ENCODE measurements around the gene PCLO. TPM values are rescaled to one million over a fixed set of nuclear protein-coding genes. Genes with fewer than 3 reads are reported as not detected.

Gene PCLO
- total and polyA plus RNA-seq, 2 of the 4 experiments (the other 2 are of a cell fraction), result under 0.01 to 0.05 TPM

DNA sequence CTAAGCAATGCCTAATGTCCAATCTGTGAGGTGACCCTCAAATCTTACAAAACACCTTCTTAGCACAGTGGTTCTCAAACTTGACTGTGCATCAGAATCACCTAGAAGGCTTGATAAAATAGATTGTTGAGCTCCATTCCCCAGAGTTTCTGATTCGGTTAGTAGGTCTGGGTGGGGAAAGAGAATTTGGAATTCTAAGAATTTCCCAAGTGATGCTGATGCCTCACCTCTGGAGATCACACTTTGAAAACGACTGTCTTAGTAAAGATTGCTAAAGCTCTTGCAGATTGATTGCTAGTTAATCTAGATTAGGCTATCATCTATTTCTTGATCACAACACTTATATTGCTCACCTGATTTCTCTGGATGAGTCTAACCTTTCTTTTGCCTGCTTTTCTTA lies 126.6 kb downstream of the PCLO start:
- no peak for DNase-seq
- Histone ChIP-seq H2BK120ac (ENCODE audit: low read depth, low read length) (no peak overlapping the region), H4K8ac (ENCODE audit: low read depth in 2 of 2, low read length in 2 of 2) (no peak overlapping the region), H3K27ac (ENCODE audit: insufficient read depth, low read length) (no peak overlapping the region), H3K4me2 (ENCODE audit: low read depth, low read length) (no peak overlapping the region), H3K4me1 (ENCODE audit: control insufficient read depth, insufficient read depth, low read length) (no peaks in the 10 kb centered on the region), H2AK5ac (ENCODE audit: low read depth, low read length) (no peak overlapping the region), H2AFZ (replicated peaks; ENCODE audit: low read length, poor library complexity) (no peak overlapping the region), H3K4ac (ENCODE audit: low read depth, low read length) (no peak overlapping the region), H4K5ac (ENCODE audit: low read depth, low read length) (no peak overlapping the region), H2BK15ac (ENCODE audit: low read depth, low read length) (no peak overlapping the region), H3K23ac (ENCODE audit: low read depth, low read length) (no peak overlapping the region), H4K91ac (ENCODE audit: insufficient read depth, low read depth, low read length) (no peak overlapping the region), H3K9ac (ENCODE audit: low read depth, low read length) (no peak overlapping the region), H3K14ac (replicated peaks; ENCODE audit: low read depth, low read length) (no peak overlapping the region), H3K27me3 (ENCODE audit: control insufficient read depth, insufficient read depth, low read length) (no peaks in the 10 kb centered on the region), H4K20me1 (ENCODE audit: insufficient read depth, low read length) (no peaks in the 10 kb centered on the region), H2BK20ac (ENCODE audit: low read depth, low read length) (no peak overlapping the region), H3K4me3 (ENCODE audit: insufficient read depth, low read depth, low read length) (no peak overlapping the region), H3K79me1 (ENCODE audit: low read depth in 1 of 2, low read length in 2 of 2) (no peaks in the 10 kb centered on the region), H3K9me1 (ENCODE audit: insufficient read depth, low read length) (no peaks in the 10 kb centered on the region), H3K9me3 (ENCODE audit: control insufficient read depth, insufficient read depth, low read length) (no peaks in the 10 kb centered on the region), H2AK9ac (replicated peaks; ENCODE audit: low read depth, low read length, poor library complexity) (no peak overlapping the region), H3K18ac (ENCODE audit: low read depth, low read length) (no peak overlapping the region), H3K56ac (ENCODE audit: extremely low read depth, insufficient read depth, low read length) (no peak overlapping the region), H3K36me3 (ENCODE audit: control insufficient read depth, insufficient read depth, low read length) (no peaks in the 10 kb centered on the region), H2BK5ac (ENCODE audit: low read depth, low read length, poor library complexity, severe bottlenecking) (no peak overlapping the region)
- TF ChIP-seq, protein P1, sequence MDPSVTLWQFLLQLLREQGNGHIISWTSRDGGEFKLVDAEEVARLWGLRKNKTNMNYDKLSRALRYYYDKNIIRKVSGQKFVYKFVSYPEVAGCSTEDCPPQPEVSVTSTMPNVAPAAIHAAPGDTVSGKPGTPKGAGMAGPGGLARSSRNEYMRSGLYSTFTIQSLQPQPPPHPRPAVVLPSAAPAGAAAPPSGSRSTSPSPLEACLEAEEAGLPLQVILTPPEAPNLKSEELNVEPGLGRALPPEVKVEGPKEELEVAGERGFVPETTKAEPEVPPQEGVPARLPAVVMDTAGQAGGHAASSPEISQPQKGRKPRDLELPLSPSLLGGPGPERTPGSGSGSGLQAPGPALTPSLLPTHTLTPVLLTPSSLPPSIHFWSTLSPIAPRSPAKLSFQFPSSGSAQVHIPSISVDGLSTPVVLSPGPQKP (IDR thresholded peaks at IDR 0.05; ENCODE audit: borderline replicate concordance, low read depth, low read length), result no peak
- TF ChIP-seq MXI1 (IDR thresholded peaks at IDR 0.05; ENCODE audit: borderline replicate concordance, low read depth, low read length), result no peak
- TF ChIP-seq CHD1 (IDR thresholded peaks at IDR 0.05; ENCODE audit: low read depth, low read length), result no peak
- TF ChIP-seq, protein P2, sequence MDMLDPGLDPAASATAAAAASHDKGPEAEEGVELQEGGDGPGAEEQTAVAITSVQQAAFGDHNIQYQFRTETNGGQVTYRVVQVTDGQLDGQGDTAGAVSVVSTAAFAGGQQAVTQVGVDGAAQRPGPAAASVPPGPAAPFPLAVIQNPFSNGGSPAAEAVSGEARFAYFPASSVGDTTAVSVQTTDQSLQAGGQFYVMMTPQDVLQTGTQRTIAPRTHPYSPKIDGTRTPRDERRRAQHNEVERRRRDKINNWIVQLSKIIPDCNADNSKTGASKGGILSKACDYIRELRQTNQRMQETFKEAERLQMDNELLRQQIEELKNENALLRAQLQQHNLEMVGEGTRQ (IDR thresholded peaks at IDR 0.05; ENCODE audit: low read depth, low read length), result no peak
- no peak for TF ChIP-seq RCOR1 (IDR thresholded peaks at IDR 0.05; ENCODE audit: insufficient replicate concordance, low read length)
- ChIA-PET CTCF (no interaction called here), POLR2A (ENCODE audit: unreplicated experiment) (no interaction called here)
- dilution Hi-C loops (cut with HindIII; ENCODE audit: low sequenced_read_pairs, unreplicated experiment) (no loop called here), intact Hi-C loops (cut with micrococcal nuclease) (no loop called here), in situ Hi-C loops (cut with MboI; ENCODE audit: low sequenced_read_pairs) (no loop called here)
- no CpG with 5 or more reads among the region's 2 CpGs for WGBS, 2 experiments (ENCODE audit: extremely low coverage in 2 of 2, insufficient read length in 1 of 2)
- BruUV-seq (replicated peaks), result no TSS peak
- ATAC-seq (ENCODE audit: low read depth), result no peak
